ENCODE measurements around the gene SLF1. TPM values are rescaled to one million over a fixed set of nuclear protein-coding genes. Genes with fewer than 3 reads are reported as not detected.

The SLF1 gene
- total and polyA plus RNA-seq, 2 of the 8 experiments (the other 6 are each of a cell fraction or from before 2014, with no cell fraction given) = 4.8 to 15.7 TPM

DNA sequence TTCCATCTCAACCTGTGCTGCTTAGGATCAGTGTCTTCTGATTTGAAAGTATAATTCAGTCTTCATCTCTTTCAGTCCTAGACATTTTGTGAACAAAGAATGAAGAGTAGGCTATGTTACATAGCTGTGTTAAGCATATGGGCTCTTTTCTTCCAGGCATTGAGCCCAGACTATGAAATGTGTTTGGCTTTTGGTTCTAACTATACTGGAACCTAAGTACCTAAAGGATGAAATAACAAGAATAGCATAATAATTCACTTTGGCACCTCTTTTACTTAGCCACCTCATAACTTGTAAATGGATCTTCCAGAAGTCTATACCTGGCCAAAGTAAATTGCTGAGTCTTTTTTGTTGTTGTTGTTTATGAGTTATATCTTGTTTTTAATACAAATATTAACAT, 71.4 kb downstream of the SLF1 start:
- H3K14ac ChIP-seq (ENCODE audit: insufficient read length) = no peak overlapping the region
- H4K5ac ChIP-seq (ENCODE audit: insufficient read length, low read depth, low read length) = no peak overlapping the region
- H2BK120ac ChIP-seq (replicated peaks; ENCODE audit: low read depth, low read length) = no peak overlapping the region
- no peak overlapping the region for H2AFZ ChIP-seq (ENCODE audit: low read length)
- no peak overlapping the region for H3K56ac ChIP-seq (replicated peaks; ENCODE audit: insufficient read length, low read depth, low read length)
- no peak overlapping the region for H4K91ac ChIP-seq (replicated peaks; ENCODE audit: insufficient read length, low read length)
- ChIA-PET POLR2A (ENCODE audit: partially characterized antibody) (no interaction called here), CTCF (ENCODE audit: partially characterized antibody) (interaction anchor here (0.6 to 0.7 kb wide), 2 partner anchors 48 to 164 kb away, joined by 3 read pairs; no protein-coding TSS in a partner anchor)
- peaks cover 0 to 40% (median 2%) of the 10 kb centered on the region in 4 experiments; a peak in 4 of 8 replicates for H3K36me3 ChIP-seq (ENCODE audit: control insufficient read depth in 2 of 4, insufficient read depth in 4 of 4, low read length in 3 of 4)
- H2AK5ac ChIP-seq (ENCODE audit: low read depth, low read length) = no peak overlapping the region
- no peak overlapping the region for H3K9ac ChIP-seq (replicated peaks in 1 of 4; ENCODE audit: extremely low read depth in 1 of 4, low read depth in 3 of 4, low read length in 3 of 4)
- no peak overlapping the region for H3K27ac ChIP-seq (ENCODE audit: low read depth, low read length)
- H2BK15ac ChIP-seq (ENCODE audit: low read length) = no peak overlapping the region
- no peak for DNase-seq (ENCODE audit: low read depth in 1 of 2, low spot score in 2 of 2)
- H4K8ac ChIP-seq (ENCODE audit: extremely low read depth, insufficient read depth, low read length) = no peak overlapping the region
- no peak overlapping the region for H2BK5ac ChIP-seq (ENCODE audit: low read depth, low read length)
- TF ChIP-seq, protein P1, sequence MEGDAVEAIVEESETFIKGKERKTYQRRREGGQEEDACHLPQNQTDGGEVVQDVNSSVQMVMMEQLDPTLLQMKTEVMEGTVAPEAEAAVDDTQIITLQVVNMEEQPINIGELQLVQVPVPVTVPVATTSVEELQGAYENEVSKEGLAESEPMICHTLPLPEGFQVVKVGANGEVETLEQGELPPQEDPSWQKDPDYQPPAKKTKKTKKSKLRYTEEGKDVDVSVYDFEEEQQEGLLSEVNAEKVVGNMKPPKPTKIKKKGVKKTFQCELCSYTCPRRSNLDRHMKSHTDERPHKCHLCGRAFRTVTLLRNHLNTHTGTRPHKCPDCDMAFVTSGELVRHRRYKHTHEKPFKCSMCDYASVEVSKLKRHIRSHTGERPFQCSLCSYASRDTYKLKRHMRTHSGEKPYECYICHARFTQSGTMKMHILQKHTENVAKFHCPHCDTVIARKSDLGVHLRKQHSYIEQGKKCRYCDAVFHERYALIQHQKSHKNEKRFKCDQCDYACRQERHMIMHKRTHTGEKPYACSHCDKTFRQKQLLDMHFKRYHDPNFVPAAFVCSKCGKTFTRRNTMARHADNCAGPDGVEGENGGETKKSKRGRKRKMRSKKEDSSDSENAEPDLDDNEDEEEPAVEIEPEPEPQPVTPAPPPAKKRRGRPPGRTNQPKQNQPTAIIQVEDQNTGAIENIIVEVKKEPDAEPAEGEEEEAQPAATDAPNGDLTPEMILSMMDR (IDR thresholded peaks at IDR 0.05; ENCODE audit: control extremely low read depth in 1 of 3, insufficient read depth in 1 of 3, low read depth in 1 of 3, low read length in 3 of 3) = no peak
- no peak for TF ChIP-seq EGR1 (IDR thresholded peaks at IDR 0.05; ENCODE audit: borderline replicate concordance, low read depth, low read length)
- TF ChIP-seq RBBP5 (IDR thresholded peaks at IDR 0.05; ENCODE audit: borderline replicate concordance, low read depth, low read length) = no peak
- TF ChIP-seq FOSL1 (IDR thresholded peaks at IDR 0.05; ENCODE audit: insufficient read depth, low read depth, low read length) = no peak
- TF ChIP-seq HDAC2 (IDR thresholded peaks at IDR 0.05; ENCODE audit: borderline replicate concordance in 1 of 2, low read depth in 2 of 2, low read length in 2 of 2) = no peak
- no peak for TF ChIP-seq EZH2 (IDR thresholded peaks at IDR 0.05; ENCODE audit: low read depth, low read length, severe bottlenecking)
- TF ChIP-seq POLR2A (IDR thresholded peaks at IDR 0.05; ENCODE audit: control extremely low read depth in 1 of 2, low read depth in 2 of 2, low read length in 2 of 2) = no peak
- TF ChIP-seq POU5F1 (IDR thresholded peaks at IDR 0.05; ENCODE audit: low read depth, low read length) = no peak
- H3K4me1 ChIP-seq (replicated peaks in 1 of 4; ENCODE audit: control insufficient read depth in 3 of 4, insufficient read depth in 4 of 4, low read length in 3 of 4) = no peaks in the 10 kb centered on the region
- H3K27me3 ChIP-seq (replicated peaks in 1 of 4; ENCODE audit: control insufficient read depth in 3 of 4, extremely low read depth in 1 of 4, insufficient read depth in 3 of 4, low read length in 3 of 4) = peaks cover 0 to 1% (median 0%) of the 10 kb centered on the region in 4 experiments; a peak in 1 of 7 replicates
- H4K20me1 ChIP-seq (replicated peaks in 1 of 2; ENCODE audit: control insufficient read depth in 1 of 2, insufficient read depth in 2 of 2, low read length in 2 of 2) = peaks cover 0 to 1% of the 10 kb centered on the region in 2 experiments
- no peak overlapping the region for H3K18ac ChIP-seq (ENCODE audit: extremely low read depth, low read length)
- no peak overlapping the region for H3K23ac ChIP-seq (ENCODE audit: insufficient read length)
- no peak overlapping the region for H2BK12ac ChIP-seq (ENCODE audit: low read depth, low read length)
- H3K4me3 ChIP-seq (ENCODE audit: extremely low read depth in 1 of 4, insufficient read depth in 2 of 4, low read depth in 3 of 4, low read length in 4 of 4) = no peak overlapping the region
- H2BK20ac ChIP-seq (ENCODE audit: low read length) = no peak overlapping the region
- H3K4ac ChIP-seq (replicated peaks; ENCODE audit: insufficient read length, low read depth, low read length) = no peak overlapping the region
- no peak overlapping the region for H3K4me2 ChIP-seq (ENCODE audit: insufficient read depth in 1 of 2, low read depth in 2 of 2, low read length in 2 of 2)
- no peaks in the 10 kb centered on the region for H3K9me3 ChIP-seq (ENCODE audit: insufficient read depth in 2 of 2, low read depth in 1 of 2, low read length in 1 of 2)
- FAIRE-seq = no peak
- no peaks in the 10 kb centered on the region for H3K23me2 ChIP-seq (ENCODE audit: low read depth, low read length)
- no peaks in the 10 kb centered on the region for H3K79me2 ChIP-seq (ENCODE audit: control insufficient read depth in 1 of 2, insufficient read depth in 2 of 2, low read length in 2 of 2)
- H3K79me1 ChIP-seq (ENCODE audit: low read depth, low read length) = no peaks in the 10 kb centered on the region
